Bronchial epithelial cell (primary cell): ENCODE measurements around the gene LTN1. TPM values are rescaled to one million over a fixed set of nuclear protein-coding genes. Genes with fewer than 3 reads are reported as not detected.
"Not testable (repeated sequence)": the region's sequence is repeated elsewhere in the genome, so short reads cannot be mapped to it uniquely, and the experiment has no call there.

ENCODE experiments used
- DNase-seq: peaks from one replicate; pipeline ENCODE4 v3.0.0-alpha.2; 2010; ENCODE audit warnings: low read depth
- FAIRE-seq: peaks from 2 replicates; lab custom pipeline; 2011; peaks lifted over from hg19 to GRCh38; lab: Jason Lieb, UNC
- H3K27me3 ChIP-seq: 2 replicates; pipeline ENCODE4 v1.5.1; 2011; ENCODE audit warnings: low read length; ENCODE audit not compliant: control insufficient read depth, insufficient read depth
- H3K36me3 ChIP-seq: 2 replicates; pipeline ENCODE4 v1.5.1; 2011; ENCODE audit warnings: low read length; ENCODE audit not compliant: control insufficient read depth, insufficient read depth
- H3K4me3 ChIP-seq: 2 replicates; pipeline ENCODE4 v1.5.1; 2011; ENCODE audit warnings: mild to moderate bottlenecking, low read depth, low read length, control low read depth
- CTCF ChIP-seq: IDR thresholded peaks from 2 replicates; pipeline ENCODE4 v1.5.1; 2011; ENCODE audit warnings: mild to moderate bottlenecking, moderate library complexity, low read length, control low read depth, inconsistent platforms; ENCODE audit not compliant: insufficient read depth, severe bottlenecking
- total RNA-seq: library from RNA; depleted of rRNA; stranded (reverse); fragments of >200 nt; gene quantifications from 2 replicates; pipeline ENCODE4 v1.2.1, GENCODE V29; 2014

The LTN1 gene
- total RNA-seq, 1 donor from 2014 or later = 25.0 TPM

GRCh38 chr21:28943631-28944030 lies 49.0 kb downstream of the LTN1 start:
- FAIRE-seq = no peak

GRCh38 chr21:28938726-28939125 lies 54.0 kb downstream of the LTN1 start:
- FAIRE-seq (no peak), DNase-seq (no peak)
- Histone ChIP-seq H3K4me3 (no peak overlapping the region), H3K36me3 (peaks cover 1% of the 10 kb centered on the region), H3K27me3 (no peaks in the 10 kb centered on the region)
- TF ChIP-seq CTCF = no peak

More at GRCh38 chr21:28943631-28944030, 49.0 kb downstream of the LTN1 start:
- Histone ChIP-seq H3K4me3 (no peak overlapping the region), H3K27me3 (no peaks in the 10 kb centered on the region), H3K36me3 (peaks cover 4% of the 10 kb centered on the region)
- peak; percentile 3 for DNase-seq
- no peak for TF ChIP-seq CTCF

DNA sequence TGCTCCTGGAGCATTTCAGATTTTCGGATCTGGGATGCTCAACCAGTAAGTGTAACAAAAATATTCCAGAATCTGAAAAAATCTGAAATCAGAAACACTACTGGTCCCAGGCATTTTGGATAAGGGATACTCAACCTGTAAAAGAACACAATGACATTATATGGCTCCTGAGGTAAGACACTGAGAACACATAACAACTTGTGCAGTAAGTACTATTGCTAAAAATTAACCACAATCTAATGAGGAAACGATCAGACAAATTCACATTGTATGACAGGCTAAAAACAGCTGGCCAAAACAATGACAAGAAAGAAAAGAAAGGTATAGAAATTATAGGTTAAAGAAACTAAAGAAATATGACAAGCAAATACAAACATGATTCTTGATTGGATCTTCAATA lies 54.9 kb downstream of the LTN1 start:
- no peaks in the 10 kb centered on the region for H3K27me3 ChIP-seq
- H3K36me3 ChIP-seq = no peaks in the 10 kb centered on the region
- no peak for DNase-seq
- no peak overlapping the region for H3K4me3 ChIP-seq
- FAIRE-seq = no peak
- no peak for TF ChIP-seq CTCF

DNA sequence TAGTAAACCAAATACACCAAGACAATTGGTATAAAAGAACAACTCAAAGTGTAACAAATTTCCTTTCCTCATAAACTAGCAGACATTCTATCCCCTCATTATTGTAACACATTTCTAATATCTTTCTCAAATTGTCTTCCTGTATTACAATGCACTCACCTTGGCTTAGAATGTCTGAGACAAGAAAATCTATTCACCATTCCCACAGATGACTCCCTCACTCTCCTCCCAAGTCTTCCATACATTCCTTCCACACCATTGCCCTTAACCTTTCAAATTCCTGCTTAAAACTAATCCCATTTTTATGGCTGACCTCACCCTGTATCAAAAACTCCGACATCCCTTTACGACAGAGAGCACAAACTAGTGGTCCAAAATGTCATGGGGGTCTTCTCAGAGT lies 56.0 kb downstream of the LTN1 start:
- FAIRE-seq (no peak), DNase-seq (no peak)
- Histone ChIP-seq H3K27me3 (no peaks in the 10 kb centered on the region), H3K36me3 (no peaks in the 10 kb centered on the region), H3K4me3 (no peak overlapping the region)
- no peak for TF ChIP-seq CTCF

DNA sequence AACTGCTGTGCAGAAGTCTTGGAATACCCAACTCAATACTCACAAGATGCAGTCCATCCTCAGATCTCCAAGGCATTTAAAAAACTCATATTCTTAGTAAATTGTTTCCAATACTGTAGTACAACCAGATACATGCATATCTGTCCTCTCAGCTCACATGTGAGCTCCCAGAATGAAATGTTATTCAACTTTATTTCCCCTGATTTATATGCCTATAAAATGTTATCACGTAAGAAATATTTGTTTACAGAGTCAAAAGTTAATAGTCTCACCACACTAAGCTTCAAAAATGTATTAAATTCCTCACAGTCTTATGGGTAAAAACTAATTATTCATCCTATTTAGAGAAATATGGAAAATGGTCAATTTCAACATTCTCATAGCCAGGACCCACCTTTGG lies 56.6 kb downstream of the LTN1 start:
- FAIRE-seq (no peak), DNase-seq (no peak)
- Histone ChIP-seq H3K27me3 (no peaks in the 10 kb centered on the region), H3K4me3 (no peak overlapping the region), H3K36me3 (no peaks in the 10 kb centered on the region)
- no peak for TF ChIP-seq CTCF

DNA sequence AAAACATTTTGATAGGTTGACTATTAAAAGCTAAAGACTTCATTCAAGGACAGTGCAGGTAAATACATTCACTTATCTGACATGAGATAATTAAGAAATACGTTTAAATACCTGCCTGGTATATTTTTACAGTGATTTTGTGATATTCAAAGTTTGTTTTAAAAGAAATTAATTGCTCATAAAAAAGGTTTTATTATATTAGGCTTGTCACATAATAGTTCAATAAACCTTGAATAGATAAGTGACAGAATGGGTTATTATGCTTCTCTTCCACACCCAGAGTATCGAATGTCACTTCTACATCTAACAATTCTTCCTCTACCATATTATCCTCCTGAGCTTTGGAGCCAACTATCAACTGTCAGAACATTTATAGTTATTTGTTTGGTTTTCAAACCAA lies 60.0 kb downstream of the LTN1 start:
- DNase-seq (no peak), FAIRE-seq (no peak)
- Histone ChIP-seq H3K36me3 (no peaks in the 10 kb centered on the region), H3K27me3 (no peaks in the 10 kb centered on the region), H3K4me3 (no peak overlapping the region)
- TF ChIP-seq CTCF = no peak

DNA sequence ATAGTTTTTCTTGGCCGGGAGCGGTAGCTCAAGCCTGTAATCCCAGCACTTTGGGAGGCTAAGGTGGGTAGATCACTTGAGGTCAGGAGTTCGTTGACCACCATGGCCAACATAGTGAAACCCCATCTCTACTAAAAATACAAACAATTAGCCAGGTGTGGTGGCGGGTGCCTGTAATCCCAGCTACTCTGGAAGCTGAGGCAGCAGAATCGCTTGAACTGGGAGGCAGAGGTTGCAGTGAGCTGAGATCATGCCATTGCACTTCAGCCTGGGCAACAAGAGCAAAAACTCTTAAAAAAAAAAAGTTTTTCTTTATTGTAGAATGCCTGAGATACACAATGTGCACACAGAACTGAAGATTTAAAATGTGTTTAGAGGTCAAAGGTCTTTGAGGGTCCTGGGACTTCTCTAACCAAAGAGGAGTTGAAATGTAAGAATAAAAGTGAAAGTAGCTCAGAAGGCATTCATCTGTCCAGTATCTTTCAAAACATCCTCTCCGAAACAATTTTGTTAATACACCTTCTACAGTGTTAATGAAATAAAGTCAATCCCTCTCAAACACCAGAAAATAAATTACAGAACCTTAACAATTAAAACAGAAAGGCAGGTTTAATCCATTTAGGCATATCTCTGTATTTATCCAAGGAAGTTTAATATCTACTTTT lies 60.8 kb downstream of the LTN1 start:
- H3K36me3 ChIP-seq, H3K27me3 ChIP-seq, DNase-seq, FAIRE-seq, H3K4me3 ChIP-seq: not testable (repeated sequence)
